ENCODE measurements around the gene LRP1B.

DNA sequence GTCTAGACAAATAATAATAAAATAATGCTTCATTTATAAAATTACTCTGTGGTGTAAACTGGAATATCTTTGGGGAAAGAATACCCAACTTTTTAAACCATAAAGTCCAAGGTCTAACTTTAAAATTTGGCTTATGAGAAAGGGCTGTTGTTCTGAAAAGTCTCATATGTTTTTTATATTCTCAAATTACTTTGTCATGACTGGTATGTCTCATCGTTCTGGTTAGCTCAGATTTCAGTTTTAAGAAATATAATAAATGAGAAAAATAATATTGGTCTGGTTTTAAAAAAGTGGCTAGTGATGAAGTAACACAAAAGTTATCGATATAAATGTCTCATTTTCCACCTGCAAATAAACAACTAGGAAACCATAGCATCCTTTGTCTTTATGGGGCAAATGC is 1658.1 kb downstream of the LRP1B start:
- TF ChIP-seq, protein P1, sequence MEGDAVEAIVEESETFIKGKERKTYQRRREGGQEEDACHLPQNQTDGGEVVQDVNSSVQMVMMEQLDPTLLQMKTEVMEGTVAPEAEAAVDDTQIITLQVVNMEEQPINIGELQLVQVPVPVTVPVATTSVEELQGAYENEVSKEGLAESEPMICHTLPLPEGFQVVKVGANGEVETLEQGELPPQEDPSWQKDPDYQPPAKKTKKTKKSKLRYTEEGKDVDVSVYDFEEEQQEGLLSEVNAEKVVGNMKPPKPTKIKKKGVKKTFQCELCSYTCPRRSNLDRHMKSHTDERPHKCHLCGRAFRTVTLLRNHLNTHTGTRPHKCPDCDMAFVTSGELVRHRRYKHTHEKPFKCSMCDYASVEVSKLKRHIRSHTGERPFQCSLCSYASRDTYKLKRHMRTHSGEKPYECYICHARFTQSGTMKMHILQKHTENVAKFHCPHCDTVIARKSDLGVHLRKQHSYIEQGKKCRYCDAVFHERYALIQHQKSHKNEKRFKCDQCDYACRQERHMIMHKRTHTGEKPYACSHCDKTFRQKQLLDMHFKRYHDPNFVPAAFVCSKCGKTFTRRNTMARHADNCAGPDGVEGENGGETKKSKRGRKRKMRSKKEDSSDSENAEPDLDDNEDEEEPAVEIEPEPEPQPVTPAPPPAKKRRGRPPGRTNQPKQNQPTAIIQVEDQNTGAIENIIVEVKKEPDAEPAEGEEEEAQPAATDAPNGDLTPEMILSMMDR (IDR thresholded peaks at IDR 0.05): no peak
- no peak for TF ChIP-seq POLR2A (IDR thresholded peaks at IDR 0.05)
